ENCODE results near the gene PTGFRN. TPM values are rescaled to one million over a fixed set of nuclear protein-coding genes. Genes with fewer than 3 reads are reported as not detected.

Gene PTGFRN
- total and polyA plus RNA-seq, 4 donors, result 5.4 to 12.6 (median 7.2) TPM

- TF ChIP-seq REST (IDR thresholded peaks at IDR 0.05) (no peak), SP1 (IDR thresholded peaks at IDR 0.05) (no peak), EGR1 (IDR thresholded peaks at IDR 0.05; ENCODE audit: low read depth in 2 of 2) (no peak), ATF3 (IDR thresholded peaks at IDR 0.05) (no peak), RXRA (IDR thresholded peaks at IDR 0.05) (no peak)
Measured at GRCh38 chr1:116988248-116988647, 78.5 kb downstream of the PTGFRN start (continued).

- no peaks in the 10 kb centered on the region for H3K4me1 ChIP-seq (ENCODE audit: control insufficient read depth in 4 of 4, insufficient read depth in 4 of 4, low read length in 3 of 4)
- no peaks in the 10 kb centered on the region for H3K9me3 ChIP-seq (ENCODE audit: control insufficient read depth in 4 of 4, low read length in 3 of 4)
- H3K4me3 ChIP-seq (ENCODE audit: low read depth in 1 of 3, low read length in 3 of 3), result no peak overlapping the region
- DNase-seq (ENCODE audit: low spot score), result no peak
- no peak overlapping the region for H3K9ac ChIP-seq (ENCODE audit: low read depth in 1 of 2, low read length in 2 of 2)
- TF ChIP-seq RXRA (IDR thresholded peaks at IDR 0.05) (no peak), FOXA2 (IDR thresholded peaks at IDR 0.05) (no peak), YY1 (IDR thresholded peaks at IDR 0.05) (no peak), HNF4G (IDR thresholded peaks at IDR 0.05) (no peak), REST (IDR thresholded peaks at IDR 0.05) (no peak), TAF1 (conservative IDR thresholded peaks at IDR 0.05) (no peak), HNF4A (conservative IDR thresholded peaks at IDR 0.05) (no peak), RAD21 (IDR thresholded peaks at IDR 0.05) (no peak), ZBTB33 (IDR thresholded peaks at IDR 0.05) (no peak), JUND (IDR thresholded peaks at IDR 0.05) (no peak), SP1 (IDR thresholded peaks at IDR 0.05) (no peak), FOXA1 (IDR thresholded peaks at IDR 0.05) (no peak), CTCF (IDR thresholded peaks at IDR 0.05; ENCODE audit: low read depth, low read length, missing input control) (no peak), ATF3 (IDR thresholded peaks at IDR 0.05) (no peak), GABPA (IDR thresholded peaks at IDR 0.05 in 1 of 2, conservative IDR thresholded peaks at IDR 0.05 in 1 of 2) (no peak), MAX (IDR thresholded peaks at IDR 0.05) (no peak)
- no peaks in the 10 kb centered on the region for H3K27me3 ChIP-seq (ENCODE audit: control insufficient read depth in 4 of 4, insufficient read depth in 4 of 4, low read length in 3 of 4)
- 90% methylated on average over 2 of the region's 2 CpGs for WGBS
- no peak overlapping the region for H3K27ac ChIP-seq (ENCODE audit: low read depth in 1 of 2, low read length in 2 of 2)
- H3K36me3 ChIP-seq (ENCODE audit: control insufficient read depth in 4 of 4, insufficient read depth in 3 of 4, low read depth in 1 of 4, low read length in 3 of 4), result peaks cover 0 to 7% (median 0%) of the 10 kb centered on the region in 4 donors
Measured at GRCh38 chr1:116988908-116989307, 79.2 kb downstream of the PTGFRN start.
